SK-N-MC (cell line): Measurements from ENCODE around the gene DBF4.

ENCODE experiments used
- EZH2 ChIP-seq: fragments of 200-600 bp; sonication (generic); IDR thresholded peaks from one replicate; pipeline ENCODE4 v1.6.1; 2017; ENCODE audit warnings: antibody characterized with exemption
- FOXP2 ChIP-seq: optimal IDR thresholded peaks from 2 replicates; pipeline ENCODE3; 2011; ENCODE audit warnings: mild to moderate bottlenecking, moderate library complexity; ENCODE audit not compliant: insufficient read depth; ENCODE audit errors: extremely low read length, control extremely low read depth
- POLR2AphosphoS5 ChIP-seq: IDR thresholded peaks from 2 replicates; pipeline ENCODE4 v1.6.1; 2012; ENCODE audit warnings: mild to moderate bottlenecking, low read depth, low read length, borderline replicate concordance

DNA sequence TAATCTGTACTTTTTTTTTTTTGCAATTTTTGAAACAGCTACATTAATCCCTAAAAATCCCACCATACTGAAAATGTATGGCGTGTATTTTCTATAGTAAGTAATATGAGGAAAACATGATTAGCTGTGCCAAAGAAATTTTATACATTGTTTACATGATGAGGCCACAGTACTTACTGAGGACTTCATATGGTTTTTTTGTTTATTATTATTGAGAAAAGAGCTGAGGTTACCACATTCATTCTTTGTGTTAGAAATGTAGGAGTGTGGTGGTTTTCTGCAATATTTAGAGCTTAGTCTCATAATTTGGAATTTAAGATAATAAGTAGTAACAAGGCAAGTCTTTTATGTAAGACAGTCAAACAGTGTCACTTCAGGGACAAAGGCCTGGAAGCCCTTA is 45.2 kb upstream of the DBF4 start:
- no peak for TF ChIP-seq EZH2
- TF ChIP-seq POLR2AphosphoS5: no peak
- no peak for TF ChIP-seq FOXP2
